ENCODE data around the gene ALOX5. TPM values are rescaled to one million over a fixed set of nuclear protein-coding genes. Genes with fewer than 3 reads are reported as not detected.

The ALOX5 gene
- total and polyA plus RNA-seq, 4 donors: 21.5 to 270 (median 144) TPM

DNA sequence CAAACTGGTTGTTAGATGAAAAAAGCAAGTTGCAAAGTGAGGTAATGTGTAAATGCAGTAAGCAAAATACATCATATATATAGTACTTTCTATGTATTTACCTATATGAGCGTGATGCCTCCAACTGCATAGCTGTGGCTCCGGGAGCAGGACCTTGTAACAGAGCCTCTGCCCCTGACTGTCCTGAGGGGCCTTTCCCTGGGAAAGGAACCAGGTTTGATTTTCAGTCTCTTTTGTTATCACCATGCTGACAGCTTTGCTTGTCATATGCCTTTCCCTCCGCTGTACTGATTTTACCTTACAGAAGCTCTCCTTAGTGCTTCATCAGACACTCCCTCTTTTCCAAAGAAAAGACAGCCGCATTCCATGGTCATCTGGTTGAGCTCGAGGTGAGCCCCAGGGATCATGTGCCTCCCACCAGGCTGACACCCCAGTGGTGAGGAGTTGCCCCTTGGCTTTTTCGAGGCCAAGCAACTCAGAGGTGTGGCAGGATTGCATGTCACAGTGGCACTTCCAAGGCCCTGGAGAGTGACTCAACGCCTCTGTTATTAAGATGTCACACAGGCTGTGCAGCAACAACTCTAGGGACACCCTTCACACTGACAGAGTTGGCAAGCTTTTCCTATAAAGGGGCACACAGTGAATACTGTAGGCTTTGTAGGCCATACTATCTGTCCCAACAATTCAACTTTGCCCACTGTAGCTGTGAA lies 78.9 kb downstream of the ALOX5 start:
- H3K4me1 ChIP-seq (ENCODE audit: control insufficient read depth in 5 of 5, insufficient read depth in 5 of 5, low read length in 5 of 5): peaks cover 0 to 5% (median 0%) of the 10 kb centered on the region in 5 donors
- no peak overlapping the region for H3K4me3 ChIP-seq
- no peaks in the 10 kb centered on the region for H3K9me3 ChIP-seq (ENCODE audit: control insufficient read depth in 4 of 4, insufficient read depth in 3 of 4, low read length in 3 of 4)
- ATAC-seq (ENCODE audit: insufficient read depth, low FRiP score): no peak
- peak overlapping the region in 1 of 2 donors; percentile 28 for H3K27ac ChIP-seq (ENCODE audit: low read depth in 1 of 2, low read length in 1 of 2)
- TF ChIP-seq, protein P1, sequence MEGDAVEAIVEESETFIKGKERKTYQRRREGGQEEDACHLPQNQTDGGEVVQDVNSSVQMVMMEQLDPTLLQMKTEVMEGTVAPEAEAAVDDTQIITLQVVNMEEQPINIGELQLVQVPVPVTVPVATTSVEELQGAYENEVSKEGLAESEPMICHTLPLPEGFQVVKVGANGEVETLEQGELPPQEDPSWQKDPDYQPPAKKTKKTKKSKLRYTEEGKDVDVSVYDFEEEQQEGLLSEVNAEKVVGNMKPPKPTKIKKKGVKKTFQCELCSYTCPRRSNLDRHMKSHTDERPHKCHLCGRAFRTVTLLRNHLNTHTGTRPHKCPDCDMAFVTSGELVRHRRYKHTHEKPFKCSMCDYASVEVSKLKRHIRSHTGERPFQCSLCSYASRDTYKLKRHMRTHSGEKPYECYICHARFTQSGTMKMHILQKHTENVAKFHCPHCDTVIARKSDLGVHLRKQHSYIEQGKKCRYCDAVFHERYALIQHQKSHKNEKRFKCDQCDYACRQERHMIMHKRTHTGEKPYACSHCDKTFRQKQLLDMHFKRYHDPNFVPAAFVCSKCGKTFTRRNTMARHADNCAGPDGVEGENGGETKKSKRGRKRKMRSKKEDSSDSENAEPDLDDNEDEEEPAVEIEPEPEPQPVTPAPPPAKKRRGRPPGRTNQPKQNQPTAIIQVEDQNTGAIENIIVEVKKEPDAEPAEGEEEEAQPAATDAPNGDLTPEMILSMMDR (IDR thresholded peaks at IDR 0.05; ENCODE audit: control extremely low read depth, extremely low read depth): no peak
- H3K36me3 ChIP-seq (ENCODE audit: control insufficient read depth in 4 of 4, insufficient read depth in 4 of 4, low read length in 4 of 4): peaks cover 0 to 2% (median 1%) of the 10 kb centered on the region in 4 donors
- no peaks in the 10 kb centered on the region for H3K27me3 ChIP-seq (ENCODE audit: control insufficient read depth in 3 of 3, insufficient read depth in 3 of 3, low read length in 2 of 3)
- 78 to 82% methylated on average over 7 of the region's 7 CpGs for WGBS, 2 donors
- no peak for DNase-seq
- H3K9ac ChIP-seq (ENCODE audit: insufficient read depth in 1 of 2, low read length in 2 of 2): no peak overlapping the region

DNA sequence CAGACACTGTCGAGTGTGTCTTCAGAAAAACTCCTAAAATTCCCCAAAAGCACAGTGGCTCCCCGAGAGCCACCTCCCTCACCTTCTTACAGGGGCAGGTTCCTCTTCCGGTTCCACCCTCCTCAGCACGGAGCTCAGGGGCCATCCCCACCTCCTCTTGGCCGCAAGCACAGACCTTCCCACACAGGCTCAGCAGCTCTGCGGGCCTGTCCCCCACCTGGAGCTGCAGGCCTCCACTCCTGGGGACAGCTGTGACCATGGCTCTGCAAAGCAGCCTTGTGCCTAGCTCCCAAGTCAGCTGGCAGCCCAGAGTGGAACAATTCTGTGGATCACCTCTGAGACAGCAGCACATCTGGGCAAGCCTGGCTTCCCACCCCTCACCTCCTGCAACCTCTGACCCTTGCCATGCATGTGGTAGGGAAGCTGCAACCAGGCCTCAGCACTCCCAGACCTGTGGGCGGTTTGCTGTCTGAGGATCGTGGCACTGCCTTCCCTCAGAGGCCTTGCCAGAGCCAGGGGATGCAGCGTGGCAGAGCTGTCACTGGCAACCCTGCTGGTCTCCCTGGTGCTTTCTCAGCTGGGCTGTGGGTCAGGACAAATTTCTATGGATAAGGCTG lies 79.7 kb downstream of the ALOX5 start:
- no peak overlapping the region for H3K9ac ChIP-seq (ENCODE audit: insufficient read depth in 1 of 2, low read length in 2 of 2)
- no peak overlapping the region for H3K27ac ChIP-seq (ENCODE audit: low read depth in 1 of 2, low read length in 1 of 2)
- ATAC-seq (ENCODE audit: insufficient read depth, low FRiP score) (no peak), DNase-seq (no peak)
- H3K4me1 ChIP-seq (ENCODE audit: control insufficient read depth in 5 of 5, insufficient read depth in 5 of 5, low read length in 5 of 5): peaks cover 0 to 5% (median 0%) of the 10 kb centered on the region in 5 donors
- H3K36me3 ChIP-seq (ENCODE audit: control insufficient read depth in 4 of 4, insufficient read depth in 4 of 4, low read length in 4 of 4): peaks cover 2 to 5% (median 4%) of the 10 kb centered on the region in 4 donors
- TF ChIP-seq, protein P1 (IDR thresholded peaks at IDR 0.05; ENCODE audit: control extremely low read depth, extremely low read depth): no peak
- no peaks in the 10 kb centered on the region for H3K27me3 ChIP-seq (ENCODE audit: control insufficient read depth in 3 of 3, insufficient read depth in 3 of 3, low read length in 2 of 3)
- WGBS, 2 donors: 60 to 82% methylated on average over 9 of the region's 9 CpGs
- no peak overlapping the region for H3K4me3 ChIP-seq
- H3K9me3 ChIP-seq (ENCODE audit: control insufficient read depth in 4 of 4, insufficient read depth in 3 of 4, low read length in 3 of 4): no peaks in the 10 kb centered on the region

DNA sequence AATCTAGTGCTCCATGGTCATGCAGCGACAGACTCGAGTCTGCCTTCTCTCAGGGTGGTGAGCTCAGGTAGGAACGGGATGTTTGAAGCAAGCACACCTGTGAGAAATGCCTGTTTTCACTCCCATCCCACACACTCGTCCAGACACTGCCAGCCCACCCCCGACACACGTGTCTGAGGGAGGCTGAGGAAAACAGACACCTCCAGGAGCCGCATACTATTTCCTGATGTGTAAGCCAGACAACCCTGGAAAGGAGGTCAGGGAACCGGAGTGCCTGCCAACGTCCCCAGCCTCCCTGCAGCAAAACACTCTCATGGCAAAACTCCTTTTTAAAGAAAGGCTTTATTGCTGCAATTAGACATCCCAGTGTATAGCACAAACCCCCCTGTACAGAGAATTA lies 80.2 kb downstream of the ALOX5 start:
- no peaks in the 10 kb centered on the region for H3K9me3 ChIP-seq (ENCODE audit: control insufficient read depth in 4 of 4, insufficient read depth in 3 of 4, low read length in 3 of 4)
- ATAC-seq (ENCODE audit: insufficient read depth, low FRiP score) (no peak), DNase-seq (no peak)
- TF ChIP-seq, protein P1 (IDR thresholded peaks at IDR 0.05; ENCODE audit: control extremely low read depth, extremely low read depth): no peak
- no peak overlapping the region for H3K4me3 ChIP-seq
- H3K36me3 ChIP-seq (ENCODE audit: control insufficient read depth in 4 of 4, insufficient read depth in 4 of 4, low read length in 4 of 4): peaks cover 4 to 9% (median 7%) of the 10 kb centered on the region in 4 donors
- H3K27ac ChIP-seq (ENCODE audit: low read depth in 1 of 2, low read length in 1 of 2): no peak overlapping the region
- H3K9ac ChIP-seq (ENCODE audit: insufficient read depth in 1 of 2, low read length in 2 of 2): no peak overlapping the region
- H3K27me3 ChIP-seq (ENCODE audit: control insufficient read depth in 3 of 3, insufficient read depth in 3 of 3, low read length in 2 of 3): no peaks in the 10 kb centered on the region
- H3K4me1 ChIP-seq (ENCODE audit: control insufficient read depth in 5 of 5, insufficient read depth in 5 of 5, low read length in 5 of 5): peaks cover 0 to 5% (median 0%) of the 10 kb centered on the region in 5 donors
- 72 to 83% methylated on average over 9 of the region's 9 CpGs for WGBS, 2 donors

Data from lung (tissue), 12 donors.